NB4 (cell line): ENCODE results near the gene METTL23.

Source experiments
- DNase-seq: peaks from one replicate; pipeline ENCODE4 v3.0.0; 2010; ENCODE audit warnings: low read depth
- H3K4me3 ChIP-seq: one replicate; pipeline ENCODE4 v1.5.1; 2011; ENCODE audit warnings: mild to moderate bottlenecking, low read depth, low read length, moderate library complexity
- MYC ChIP-seq: IDR thresholded peaks from 2 replicates; pipeline ENCODE4 v1.6.1; 2011; ENCODE audit warnings: low read depth, low read length
- POLR2A ChIP-seq: IDR thresholded peaks from 2 replicates; pipeline ENCODE4 v1.6.1; 2011; ENCODE audit warnings: mild to moderate bottlenecking; ENCODE audit not compliant: insufficient read length; ENCODE audit errors: extremely low read depth
- TF ChIP-seq, protein P1 (sequence below): IDR thresholded peaks from 2 replicates; pipeline ENCODE4 v1.6.1; 2011; ENCODE audit warnings: low read depth, low read length
- TF ChIP-seq, protein P2 (sequence below): IDR thresholded peaks from one replicate; pipeline ENCODE4 v1.5.1; 2012; ENCODE audit warnings: low read depth, low read length

METTL23 gene

DNA sequence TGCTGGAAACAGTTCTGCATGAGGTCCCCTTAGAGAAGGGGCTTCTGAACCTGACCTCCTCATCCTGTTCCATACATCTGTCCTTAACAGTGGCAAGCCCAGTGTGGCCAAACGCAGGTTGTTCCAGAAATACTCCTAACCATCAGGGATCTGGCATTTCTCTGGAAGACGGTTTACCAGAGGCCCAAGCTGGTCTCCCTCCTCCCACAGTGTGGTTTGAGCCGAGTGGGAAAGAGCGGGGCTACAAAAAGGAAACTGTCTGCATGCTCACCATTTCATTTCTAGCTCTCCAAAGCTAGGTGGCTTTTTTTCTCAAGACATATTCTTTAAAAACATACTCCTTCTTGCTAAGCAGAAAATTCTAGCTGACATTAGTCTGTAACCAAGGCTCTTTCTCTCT lies 21.8 kb upstream of the METTL23 start:
- DNase-seq = no peak
- TF ChIP-seq, protein P1, sequence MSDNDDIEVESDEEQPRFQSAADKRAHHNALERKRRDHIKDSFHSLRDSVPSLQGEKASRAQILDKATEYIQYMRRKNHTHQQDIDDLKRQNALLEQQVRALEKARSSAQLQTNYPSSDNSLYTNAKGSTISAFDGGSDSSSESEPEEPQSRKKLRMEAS = no peak
- TF ChIP-seq POLR2A = no peak
- TF ChIP-seq MYC = no peak
- TF ChIP-seq, protein P2, sequence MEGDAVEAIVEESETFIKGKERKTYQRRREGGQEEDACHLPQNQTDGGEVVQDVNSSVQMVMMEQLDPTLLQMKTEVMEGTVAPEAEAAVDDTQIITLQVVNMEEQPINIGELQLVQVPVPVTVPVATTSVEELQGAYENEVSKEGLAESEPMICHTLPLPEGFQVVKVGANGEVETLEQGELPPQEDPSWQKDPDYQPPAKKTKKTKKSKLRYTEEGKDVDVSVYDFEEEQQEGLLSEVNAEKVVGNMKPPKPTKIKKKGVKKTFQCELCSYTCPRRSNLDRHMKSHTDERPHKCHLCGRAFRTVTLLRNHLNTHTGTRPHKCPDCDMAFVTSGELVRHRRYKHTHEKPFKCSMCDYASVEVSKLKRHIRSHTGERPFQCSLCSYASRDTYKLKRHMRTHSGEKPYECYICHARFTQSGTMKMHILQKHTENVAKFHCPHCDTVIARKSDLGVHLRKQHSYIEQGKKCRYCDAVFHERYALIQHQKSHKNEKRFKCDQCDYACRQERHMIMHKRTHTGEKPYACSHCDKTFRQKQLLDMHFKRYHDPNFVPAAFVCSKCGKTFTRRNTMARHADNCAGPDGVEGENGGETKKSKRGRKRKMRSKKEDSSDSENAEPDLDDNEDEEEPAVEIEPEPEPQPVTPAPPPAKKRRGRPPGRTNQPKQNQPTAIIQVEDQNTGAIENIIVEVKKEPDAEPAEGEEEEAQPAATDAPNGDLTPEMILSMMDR = no peak

DNA sequence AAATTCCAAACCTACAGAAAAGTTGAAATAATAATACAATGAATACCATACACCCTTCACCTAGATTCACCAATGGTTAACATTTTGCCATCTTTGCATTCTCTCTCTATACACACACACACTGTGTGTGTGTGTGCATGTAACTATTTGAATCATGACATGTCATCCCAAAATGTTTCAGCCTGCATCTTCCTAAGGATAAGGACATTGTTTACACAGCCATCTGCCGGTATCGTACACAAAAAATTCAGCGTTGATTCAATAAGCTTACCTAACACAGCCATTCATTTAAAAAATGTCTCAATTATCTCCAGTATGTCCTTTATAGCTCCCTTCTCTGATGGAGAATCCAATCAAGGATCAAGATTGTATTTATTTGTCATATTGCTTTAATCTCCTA lies 19.8 kb upstream of the METTL23 start:
- H3K4me3 ChIP-seq = no peak overlapping the region
- DNase-seq = no peak
- TF ChIP-seq, protein P2 = no peak
- TF ChIP-seq MYC (no peak), POLR2A (no peak)
- TF ChIP-seq, protein P1 = no peak

More for the DNA sequence above, 21.8 kb upstream of the METTL23 start:
- H3K4me3 ChIP-seq = no peak overlapping the region

DNA sequence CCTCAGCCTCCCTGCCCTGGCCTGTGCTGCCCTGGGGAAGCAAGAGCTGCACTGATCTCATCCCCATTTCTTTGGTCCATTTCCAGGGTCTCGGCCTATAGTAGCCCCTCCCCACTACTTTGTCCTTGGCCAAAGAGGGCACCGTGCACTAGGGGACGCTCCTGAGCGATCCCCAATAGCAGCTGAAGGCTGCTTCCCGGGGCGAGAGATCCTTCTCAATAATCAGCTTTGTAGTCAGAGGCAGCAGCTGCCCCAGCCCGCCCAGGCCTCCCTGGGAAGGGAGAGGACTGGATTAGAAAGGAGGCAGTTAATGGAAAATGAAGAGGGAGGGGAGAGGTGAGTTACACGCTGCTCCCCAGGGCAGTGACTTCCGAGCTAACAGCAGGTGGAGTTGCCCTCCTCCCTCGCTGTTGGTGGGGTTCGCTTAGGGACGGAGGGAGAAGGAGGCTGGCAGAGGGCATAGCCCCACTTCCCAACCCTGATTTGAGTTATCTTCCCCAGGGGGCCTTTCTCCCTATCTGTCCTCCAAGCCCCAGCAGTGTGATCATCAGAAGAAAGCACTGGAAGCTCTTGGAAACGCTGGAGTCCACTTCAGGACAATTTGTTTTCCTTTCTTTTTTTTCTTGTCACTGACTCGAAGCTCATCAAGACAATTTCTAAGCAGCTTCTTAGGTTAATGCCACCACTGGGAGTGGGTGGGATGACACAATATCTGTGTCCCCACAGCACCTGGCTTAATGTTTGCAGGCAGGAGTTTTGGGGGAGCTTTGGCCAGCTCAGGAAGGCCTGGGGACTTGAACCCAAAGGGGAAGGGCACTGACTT lies 18.4 kb upstream of the METTL23 start:
- no peak overlapping the region for H3K4me3 ChIP-seq
- DNase-seq = no peak

DNA sequence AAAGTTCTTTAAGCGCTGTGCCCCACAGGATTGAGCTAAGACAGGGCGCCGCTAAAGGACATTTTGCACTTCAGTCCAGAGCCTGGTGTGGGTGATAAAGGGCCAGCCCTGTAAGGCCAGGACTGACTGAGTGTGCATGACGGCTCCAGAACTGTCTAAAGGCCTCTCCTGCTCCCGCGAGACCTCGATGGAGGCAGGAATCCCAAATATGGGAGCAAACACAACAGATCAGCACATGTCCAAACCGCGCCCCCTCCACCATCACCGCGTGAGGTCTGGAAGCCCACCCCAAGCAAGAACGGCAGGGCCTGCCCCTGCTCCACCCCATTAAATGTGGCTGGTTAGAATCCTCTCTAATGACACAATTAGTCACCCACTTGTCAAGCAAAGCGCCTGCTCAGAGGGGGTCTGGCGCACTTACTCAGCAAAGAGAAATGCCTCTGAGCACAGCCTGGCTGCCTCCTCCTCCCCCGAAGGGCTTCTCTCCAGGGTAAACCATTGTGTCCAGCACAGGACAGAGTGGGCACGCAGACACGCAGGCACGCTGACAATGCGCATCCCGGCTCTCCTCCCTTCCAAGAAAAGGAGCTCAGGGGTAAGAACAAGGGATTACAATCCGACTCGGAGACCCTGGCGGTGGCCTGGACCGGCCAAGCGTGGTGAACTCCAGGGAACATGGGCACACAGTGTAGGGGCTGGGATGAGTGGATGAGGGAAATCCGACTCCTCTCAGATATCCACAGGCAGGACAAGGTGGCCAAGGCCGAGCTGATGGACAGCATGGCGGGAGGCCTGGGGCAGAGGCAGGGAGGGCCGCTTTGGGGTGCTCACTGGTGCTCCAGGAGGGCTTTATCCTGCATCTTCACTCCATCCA lies 17.3 kb upstream of the METTL23 start:
- no peak overlapping the region for H3K4me3 ChIP-seq
- TF ChIP-seq POLR2A (no peak), MYC (no peak)
- TF ChIP-seq, protein P1 = no peak
- TF ChIP-seq, protein P2 = no peak
- DNase-seq = peak; percentile 41

More for the DNA sequence above, 18.4 kb upstream of the METTL23 start:
- TF ChIP-seq, protein P2 = peak; percentile 7
- no peak for TF ChIP-seq MYC

DNA sequence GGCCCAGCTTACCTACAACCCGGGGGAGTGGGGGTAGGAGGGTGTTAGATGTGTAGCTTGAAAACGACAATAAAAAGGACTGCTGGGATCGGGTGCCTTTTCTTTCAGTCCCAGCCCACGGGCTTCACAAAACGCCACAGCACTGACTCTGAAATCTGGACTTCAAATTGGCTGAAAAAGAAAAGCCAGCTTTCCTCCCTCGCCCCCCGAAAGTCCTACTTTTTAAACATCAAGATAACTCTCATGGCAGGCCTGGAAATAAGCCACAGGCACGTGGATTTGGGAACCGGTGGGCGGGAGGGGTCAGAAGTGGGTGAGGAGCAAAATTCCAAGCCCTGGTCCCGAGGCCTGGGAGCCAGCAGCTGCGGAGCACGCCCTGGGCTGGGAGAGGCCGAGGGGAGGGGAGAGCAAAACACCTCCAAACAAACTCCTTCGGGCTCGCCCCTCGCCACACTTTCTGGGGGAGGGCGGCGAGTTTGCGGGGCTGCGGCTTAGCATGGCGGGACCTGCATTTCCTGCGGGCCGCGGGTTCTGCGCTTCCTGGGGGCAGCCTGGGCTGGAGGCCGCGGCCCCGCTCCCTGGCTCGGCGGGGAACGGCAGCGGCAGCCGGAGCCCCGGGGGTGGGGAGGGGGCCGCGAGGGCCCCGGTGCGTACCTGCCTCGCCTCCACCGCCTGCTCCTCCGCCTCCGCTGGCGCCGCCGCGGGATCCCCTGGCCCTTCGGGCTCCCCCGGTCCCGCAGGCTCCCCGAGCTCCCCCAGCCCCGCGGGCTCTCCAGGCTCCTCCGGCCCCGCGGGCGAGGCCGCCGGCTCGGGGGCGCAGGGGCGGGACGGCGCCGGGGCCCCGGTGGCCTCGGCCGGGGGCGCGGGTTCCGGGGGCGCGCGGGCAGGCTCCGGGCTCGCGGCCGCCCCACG lies 16.4 kb upstream of the METTL23 start:
- peak overlapping the region; percentile 40 for H3K4me3 ChIP-seq
- DNase-seq = peak; percentile 30
